Glomerular endothelial cell (primary cell): ENCODE measurements around the gene SLC38A7. TPM values are rescaled to one million over a fixed set of nuclear protein-coding genes. Genes with fewer than 3 reads are reported as not detected.
A peak's percentile ranks its signal among the peaks of the same experiment; 100 is the strongest.
"Not testable (repeated sequence)": the region's sequence is repeated elsewhere in the genome, so short reads cannot be mapped to it uniquely, and the experiment has no call there.

Experiments used
- DNase-seq: peaks from one replicate; pipeline ENCODE4 v3.0.0-alpha.2; 2011; ENCODE audit warnings: low read depth, low spot score; ENCODE audit errors: extremely low read depth
- total RNA-seq: library from RNA; depleted of rRNA; stranded (reverse); fragments of >200 nt; gene quantifications from 2 replicates; pipeline ENCODE4 v1.2.3, GENCODE V29; 2015

The SLC38A7 gene
- total RNA-seq, 1 donor from 2014 or later, result 31.8 TPM

DNA sequence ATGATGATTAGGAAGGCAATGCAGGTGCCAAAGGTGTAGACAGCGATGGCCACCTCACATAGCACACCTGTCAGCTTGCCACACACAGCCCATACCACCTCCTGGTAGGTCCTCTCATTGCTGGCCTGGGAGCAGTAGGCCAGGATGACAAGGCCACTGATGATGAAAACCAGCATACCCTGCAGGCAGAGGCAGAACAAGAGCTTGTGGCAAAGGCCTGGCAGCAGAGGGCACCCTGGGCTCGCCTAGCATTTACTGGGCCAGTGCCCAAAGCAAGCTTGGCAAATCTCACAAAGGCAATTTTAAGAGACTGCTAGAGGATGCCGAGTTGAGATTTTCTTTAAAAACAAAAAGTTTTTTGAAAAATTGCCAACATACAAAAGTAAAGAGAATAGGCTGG lies 5.9 kb downstream of the SLC38A7 start:
- no peak for DNase-seq

DNA sequence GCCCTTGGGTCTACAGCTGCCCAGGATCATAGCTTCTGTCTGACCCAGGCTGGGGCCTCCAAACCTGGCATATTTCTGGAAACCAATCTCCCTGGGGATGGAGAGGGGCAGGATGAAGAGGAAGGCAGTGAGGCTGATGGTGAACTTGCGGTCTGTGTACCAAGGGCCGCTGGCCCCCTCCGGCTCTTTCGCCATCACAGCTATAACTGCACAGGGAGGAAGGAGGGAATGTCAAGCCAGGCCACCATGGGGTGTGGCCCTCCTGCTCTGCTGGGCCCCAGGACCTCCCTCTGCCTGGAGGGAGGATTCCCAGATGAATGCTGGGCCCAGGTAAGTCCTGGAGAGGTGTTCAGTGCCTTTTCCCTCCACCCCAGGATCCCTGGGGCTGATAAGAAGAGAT lies 6.3 kb downstream of the SLC38A7 start:
- no peak for DNase-seq

DNA sequence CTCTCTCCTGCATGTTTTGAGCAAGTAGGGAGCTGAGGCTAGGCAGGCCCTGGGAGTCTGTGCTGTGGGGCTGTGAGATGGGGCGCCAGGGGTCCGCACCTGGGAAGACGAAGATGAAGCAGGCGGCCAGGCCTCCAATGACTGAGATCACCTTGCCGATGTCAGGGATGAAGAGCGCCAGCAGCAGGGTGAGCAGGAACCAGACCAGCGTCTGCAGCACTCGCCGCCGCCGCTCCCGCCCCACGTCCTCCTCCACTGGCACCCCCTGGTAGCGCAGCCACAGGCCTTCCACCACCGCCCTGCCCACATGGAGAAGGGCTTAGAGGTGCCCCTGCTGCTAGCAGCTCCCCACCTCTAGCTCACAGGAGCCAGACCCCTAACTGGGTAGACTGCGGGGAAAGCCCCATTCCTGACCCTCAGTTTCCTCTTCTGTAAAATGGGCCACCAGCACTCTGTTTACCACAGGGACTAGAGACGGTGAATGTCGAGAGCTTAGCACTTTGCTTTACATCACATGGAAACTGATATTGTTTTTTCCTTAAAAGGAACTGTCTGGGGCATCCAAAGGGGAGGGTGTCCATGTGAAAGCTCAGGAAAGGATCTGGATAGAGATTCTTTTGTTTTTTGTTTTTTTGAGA lies 13.5 kb downstream of the SLC38A7 start:
- DNase-seq, result no peak

DNA sequence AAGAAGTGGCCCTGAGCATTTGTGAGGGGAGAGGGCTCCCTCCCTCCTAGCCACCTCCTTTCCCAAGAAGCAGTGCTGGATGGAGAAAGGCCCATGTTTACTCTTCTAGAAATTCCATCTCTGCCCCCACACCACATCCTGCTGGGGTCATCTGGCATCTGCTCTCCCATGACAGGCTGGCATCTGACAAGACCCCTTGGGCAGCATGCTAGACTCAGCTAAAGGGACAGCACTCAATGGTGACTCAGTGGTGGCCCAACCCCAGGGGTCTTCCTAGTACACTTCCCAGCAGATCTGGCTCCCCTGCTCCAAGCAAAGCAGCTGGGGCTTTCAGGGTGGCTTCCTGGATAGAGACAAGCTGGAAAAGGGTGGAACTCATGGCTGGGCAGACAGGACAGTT lies 14.4 kb downstream of the SLC38A7 start:
- no peak for DNase-seq

DNA sequence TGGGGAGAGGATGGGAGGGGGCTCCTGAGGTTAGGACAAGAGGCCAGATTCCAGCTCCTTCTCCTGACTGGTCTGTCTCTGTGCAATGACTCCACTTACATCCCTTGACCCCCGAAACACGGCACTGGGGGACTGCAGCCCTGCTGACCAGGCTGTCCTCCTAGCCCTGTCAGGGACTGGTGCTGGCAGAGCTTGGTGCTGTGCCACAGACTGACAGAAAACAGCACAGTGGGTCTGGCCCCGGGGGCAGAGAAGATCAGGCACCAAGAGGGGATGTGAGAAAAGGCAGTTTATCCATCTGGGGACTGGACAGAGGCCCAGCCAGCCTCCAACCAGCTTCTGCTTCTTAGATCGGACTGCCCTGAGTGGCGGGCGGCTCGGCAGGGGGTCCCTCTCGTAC lies 19.4 kb downstream of the SLC38A7 start:
- no peak for DNase-seq

DNA sequence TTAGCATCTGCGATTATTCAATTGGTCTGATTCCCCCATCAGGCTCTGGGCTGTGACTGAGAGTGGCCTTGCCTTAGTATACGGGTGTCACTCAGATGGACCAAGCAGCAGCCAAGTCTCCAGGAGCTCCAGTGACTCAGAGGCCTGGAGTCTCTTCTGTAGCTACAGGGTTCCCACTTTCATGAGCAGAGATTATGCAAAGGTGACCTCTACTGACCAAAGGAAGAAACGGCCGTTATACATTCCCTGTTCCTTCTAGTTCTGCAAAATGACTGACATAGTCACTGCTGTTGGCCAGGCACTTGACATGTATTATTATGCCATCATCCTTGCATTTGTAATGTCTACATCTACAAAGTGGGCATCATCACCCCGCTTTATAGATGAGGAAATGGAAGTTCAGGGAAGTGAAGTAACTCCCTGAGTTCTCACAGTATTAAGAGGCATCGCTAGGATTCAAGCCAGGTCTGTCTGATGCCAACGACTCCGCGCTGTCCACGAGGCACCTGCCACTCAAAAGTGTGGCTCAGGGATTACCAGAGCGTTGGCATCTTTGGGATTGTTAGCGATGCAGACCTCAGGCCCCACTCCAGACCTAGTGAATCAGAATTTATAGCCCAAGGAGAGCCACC lies 23.3 kb downstream of the SLC38A7 start:
- DNase-seq, result peak; percentile 54

DNA sequence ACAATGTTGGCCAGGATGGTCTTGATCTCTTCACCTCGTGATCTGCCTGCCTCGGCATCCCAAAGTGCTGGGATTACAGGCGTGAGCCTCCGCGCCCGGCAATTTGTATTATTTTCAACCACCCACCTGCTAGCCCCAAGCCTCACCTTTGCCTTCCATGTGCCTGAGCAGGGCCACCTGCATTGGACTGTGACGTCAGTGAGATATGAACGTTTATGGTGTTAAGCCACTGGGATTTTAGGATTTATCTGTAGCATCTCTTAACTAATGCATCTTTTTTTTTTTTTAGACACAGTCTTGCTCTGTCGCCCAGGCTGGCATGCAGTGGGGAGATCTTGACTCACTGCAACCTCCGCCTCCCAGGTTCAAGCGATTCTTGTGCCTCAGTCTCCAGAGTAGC lies 24.7 kb downstream of the SLC38A7 start:
- DNase-seq, result not testable (repeated sequence)

DNA sequence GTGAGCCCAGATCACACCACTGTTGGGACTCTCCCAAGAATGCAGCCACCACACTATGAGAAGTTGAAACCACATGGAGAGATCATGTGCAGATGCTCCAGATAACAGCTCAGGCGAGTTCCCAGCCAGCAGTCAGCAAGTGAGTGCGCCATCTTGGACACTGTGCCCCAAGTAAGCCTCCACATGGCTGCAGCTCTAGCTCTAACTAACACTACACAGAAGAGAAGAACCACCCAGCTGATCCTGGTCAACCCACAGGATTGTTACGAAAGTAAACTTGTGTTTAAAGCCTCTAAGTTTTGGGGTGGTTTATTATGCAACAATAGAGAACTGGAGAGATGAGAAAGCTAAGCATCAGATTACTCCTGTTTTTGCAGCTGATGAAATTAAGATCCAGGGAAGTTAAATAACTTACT lies 25.8 kb downstream of the SLC38A7 start:
- no peak for DNase-seq

DNA sequence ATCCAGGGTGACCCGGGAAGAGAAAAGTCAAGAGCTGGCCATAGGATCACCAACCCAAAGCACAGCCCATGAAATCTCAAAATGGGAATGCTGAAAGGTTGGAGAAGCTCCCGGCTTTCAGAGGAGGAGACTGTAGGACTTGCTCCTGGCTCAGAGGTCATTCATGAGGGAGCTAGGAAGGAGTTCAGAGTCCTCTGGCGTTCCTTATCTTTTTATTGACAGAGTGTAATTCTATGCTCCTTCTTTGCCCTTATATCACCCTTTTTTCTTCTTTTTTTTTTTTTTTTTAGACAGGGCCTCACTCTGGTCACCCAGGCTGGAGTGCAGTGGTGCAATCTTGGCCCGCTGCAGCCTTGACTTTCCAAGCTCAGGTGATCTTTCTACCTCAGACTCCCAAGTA lies 27.7 kb downstream of the SLC38A7 start:
- no peak for DNase-seq

DNA sequence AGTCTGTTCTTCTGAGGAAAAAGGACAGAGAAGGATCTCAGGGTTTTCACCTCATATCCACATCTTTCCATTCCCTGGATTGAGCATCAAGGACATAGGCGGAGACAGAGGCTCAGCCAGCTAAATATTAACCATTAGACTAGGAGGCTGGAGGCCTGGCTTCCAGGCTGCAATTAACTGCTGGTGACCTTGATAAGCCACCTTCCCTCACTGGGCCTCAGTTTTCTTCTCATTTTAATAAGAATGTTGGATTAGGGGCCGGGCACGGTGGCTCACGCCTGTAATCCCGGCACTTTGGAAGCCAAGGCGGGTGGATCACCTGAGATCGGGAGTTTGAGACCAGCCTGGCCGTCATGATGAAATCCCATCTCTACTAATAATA lies 29.4 kb downstream of the SLC38A7 start:
- DNase-seq, result no peak

DNA sequence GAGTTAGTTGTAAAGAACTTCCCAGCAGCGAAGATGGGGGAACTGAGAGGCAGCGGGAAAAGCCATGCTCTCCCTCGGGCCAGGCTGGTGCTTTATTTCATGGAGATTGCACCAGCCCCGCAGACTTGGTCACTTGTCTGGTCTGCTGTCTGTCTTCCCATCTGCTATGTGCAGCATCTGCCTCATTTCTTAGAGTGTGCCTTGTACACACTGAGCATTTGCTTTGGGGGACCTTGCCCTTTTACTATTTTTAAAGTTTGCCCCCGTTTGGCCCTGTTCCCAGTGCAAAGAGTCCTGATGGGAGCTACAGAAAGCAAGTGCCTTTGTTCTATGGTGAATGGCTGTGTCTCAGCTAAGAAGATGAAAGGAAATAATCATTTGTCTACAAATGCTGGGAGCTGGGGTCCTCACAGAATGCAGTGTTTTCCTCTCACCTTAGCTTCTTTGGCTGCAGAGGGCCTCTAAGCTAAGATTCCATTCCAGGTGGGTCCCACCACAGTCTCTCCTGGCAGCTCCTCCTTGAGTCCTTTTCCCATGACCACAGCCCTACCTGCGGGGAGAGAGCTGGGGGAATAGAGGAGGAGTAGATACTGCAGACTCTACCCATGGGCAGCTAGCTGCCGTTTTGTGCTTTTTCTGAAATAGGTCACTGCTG lies 29.9 kb downstream of the SLC38A7 start:
- no peak for DNase-seq

DNA sequence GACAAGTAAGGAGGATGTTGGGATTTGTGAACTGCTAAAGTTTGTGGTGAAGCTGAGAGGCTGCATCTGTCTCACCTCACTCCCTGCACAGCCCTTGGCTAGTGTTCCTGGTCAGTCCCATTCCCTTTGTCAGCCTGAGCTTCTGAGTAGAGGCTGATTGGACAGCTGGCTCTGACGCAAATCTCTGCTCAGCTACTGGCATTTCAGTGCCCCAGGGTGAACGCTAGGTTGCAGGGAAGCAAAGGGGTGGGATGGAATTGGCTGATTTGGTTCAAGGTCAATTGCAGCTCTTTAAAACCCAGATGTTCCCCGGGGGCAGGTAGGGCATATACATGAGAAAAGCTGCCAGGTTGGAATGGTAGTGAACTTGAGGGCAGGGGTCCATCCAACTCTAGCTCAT lies 31.8 kb downstream of the SLC38A7 start:
- DNase-seq, result no peak

DNA sequence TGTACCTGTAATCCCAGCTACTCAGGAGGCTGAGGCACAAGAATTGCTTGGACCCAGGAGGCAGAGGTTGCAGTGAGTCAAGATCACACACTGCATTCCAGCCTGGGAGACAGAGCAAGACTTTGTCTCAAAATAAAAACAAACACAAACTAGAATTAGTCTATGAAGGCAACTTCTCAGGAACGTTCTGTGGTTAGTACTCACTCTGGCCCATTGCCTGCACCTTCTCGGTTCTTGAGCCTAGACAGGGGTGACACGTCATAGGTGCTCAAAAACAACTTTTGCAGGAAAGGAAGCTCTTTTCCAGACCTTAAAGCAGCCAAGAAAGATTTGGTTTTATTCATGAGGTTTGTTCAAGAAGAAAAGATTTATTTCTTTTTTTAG lies 32.6 kb downstream of the SLC38A7 start:
- no peak for DNase-seq

DNA sequence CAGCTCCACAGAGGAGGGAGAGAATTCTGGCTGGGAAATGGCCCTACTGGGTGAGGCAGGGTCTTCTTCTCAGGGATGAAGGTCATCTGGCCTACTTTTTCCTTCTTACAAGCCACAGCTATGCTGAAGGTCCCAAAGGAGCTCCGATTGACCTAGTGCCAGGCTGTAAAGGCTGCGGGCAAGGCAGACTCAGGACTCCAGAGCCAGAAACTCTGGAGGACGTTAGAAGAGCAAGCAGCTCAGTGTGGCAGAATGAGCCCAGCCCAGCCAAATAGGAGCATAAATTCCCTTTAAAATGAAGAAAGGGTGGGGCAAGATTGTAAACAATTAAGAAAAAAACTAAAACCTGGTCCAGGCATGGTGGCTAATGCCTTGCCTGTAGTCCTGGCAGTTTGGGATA lies 34.9 kb downstream of the SLC38A7 start:
- DNase-seq, result no peak

DNA sequence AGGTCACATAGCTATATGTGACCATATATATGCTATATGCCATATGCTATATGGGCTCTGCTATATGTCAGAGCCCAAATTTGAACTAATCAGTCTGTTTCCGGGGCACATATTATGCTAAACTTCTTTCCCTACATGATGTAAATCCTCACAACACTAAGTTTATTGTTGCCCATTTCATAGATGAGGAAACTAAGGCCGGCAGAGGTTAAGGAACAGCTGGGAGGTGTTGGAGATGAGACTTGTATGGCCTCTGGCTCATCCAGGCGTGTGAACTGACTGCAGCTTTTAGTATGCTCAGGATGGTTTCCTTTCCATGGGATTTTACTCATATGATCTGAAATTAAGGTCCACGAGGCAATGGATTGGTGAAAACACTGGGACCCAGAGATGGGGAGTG lies 37.5 kb downstream of the SLC38A7 start:
- DNase-seq, result no peak

DNA sequence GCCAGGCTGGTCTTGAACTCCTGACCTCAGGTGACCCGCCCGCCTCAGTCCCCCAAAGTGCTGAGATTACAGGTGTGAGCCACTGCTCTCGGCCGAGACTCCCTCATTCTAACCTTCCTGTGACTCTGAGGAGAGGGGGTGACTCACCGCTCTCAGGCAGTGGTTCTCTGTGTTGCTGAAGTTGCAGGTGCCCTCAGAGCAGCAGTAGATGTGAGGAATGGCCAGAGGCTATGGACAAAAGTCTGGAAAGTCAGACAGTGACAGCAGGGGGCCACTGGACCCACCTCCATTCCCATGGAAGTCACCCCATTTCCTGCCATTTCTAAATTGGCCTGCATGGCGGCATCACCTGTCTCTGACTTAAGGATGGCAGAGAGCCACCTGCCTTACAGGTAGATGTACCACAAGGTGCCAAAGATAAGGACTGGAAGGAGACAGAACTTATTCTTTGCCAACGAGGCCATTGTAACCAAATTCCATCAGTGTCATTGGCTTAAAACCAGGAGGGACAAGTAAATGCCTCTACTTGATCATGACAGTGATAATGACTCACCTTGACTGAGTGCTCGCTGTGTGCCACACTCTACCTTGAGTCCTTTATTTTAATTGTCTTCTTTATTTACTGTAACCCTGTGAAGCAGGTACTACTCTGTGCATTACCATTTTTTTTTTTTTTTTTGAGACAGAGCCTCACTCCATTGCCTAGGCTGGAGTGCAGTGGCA lies 39.6 kb downstream of the SLC38A7 start:
- DNase-seq, result no peak

DNA sequence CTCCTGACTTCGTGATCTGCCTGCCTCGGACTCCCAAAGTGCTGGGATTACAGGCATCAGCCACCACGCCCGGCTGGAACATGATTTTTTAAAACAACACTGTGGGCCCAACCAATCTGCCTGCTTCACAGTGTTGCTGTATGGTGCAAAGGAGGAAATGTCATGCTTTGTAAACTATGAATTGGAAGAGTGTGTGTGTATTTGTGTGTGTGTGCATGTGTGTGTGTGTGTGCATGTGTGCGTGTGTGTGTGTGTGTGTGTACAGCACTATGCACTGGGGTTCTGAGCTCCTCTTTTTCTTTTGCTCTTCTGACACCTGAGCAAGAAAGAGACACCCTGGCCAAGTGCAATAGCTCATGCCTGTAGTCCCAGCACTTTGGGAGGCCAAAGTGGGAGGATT lies 40.5 kb downstream of the SLC38A7 start:
- no peak for DNase-seq

DNA sequence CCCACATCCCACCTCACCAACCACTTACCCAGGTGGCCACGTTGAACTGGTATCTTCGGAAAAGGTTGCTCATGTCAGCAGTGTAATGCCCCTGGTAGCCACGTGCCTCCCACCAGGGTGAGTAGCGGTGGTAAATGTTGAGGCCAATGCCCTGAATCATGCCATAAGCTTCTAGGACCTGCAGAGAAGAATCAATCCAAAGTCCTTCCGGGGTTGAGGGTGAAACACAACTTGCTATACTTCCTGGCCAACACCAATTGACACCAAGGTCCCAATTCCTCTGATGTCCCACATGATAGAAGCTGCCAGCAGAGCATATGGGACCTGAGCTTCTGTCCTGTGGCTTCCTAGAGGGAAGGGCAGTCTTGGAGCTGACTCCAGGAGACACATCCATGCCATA lies 43.6 kb downstream of the SLC38A7 start:
- DNase-seq, result no peak

DNA sequence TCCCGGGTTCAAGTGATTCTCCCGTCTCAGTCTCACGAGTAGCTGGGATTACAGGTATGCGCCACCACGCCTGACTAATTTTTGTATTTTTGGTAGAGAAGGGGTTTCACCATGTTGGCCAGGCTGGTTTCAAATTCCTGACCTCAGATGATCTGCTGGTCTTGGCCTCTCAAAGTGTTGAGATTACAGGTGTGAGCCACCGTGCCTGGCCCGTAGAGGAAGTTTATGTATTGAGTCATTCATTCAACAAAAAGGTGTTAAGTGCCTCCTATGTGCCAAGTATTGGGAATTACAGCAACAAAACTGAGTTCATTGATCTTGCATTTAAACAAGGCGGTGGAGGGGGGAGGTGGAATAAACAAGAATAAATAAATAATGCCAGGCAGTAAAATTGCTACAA lies 44.7 kb downstream of the SLC38A7 start:
- no peak for DNase-seq

DNA sequence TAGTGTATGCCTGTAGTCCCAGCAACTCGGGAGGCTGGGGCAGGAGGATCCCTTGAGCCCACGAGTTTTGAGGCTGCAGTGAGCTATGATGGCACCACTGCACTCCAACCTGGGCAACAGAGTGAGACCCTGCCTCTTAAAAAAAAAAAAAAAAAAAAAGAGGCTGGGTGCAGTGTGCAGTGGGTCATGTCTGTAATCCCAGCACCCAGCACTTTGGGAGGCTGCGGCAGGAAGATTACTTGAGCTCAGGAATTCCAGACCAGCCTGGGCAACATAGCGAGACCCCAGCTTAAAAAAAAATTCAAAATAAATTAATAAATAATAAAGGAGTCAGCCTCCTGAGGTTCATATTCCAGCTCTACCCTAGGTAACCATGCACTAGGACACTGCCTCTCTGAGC lies 45.3 kb downstream of the SLC38A7 start:
- DNase-seq, result no peak

DNA sequence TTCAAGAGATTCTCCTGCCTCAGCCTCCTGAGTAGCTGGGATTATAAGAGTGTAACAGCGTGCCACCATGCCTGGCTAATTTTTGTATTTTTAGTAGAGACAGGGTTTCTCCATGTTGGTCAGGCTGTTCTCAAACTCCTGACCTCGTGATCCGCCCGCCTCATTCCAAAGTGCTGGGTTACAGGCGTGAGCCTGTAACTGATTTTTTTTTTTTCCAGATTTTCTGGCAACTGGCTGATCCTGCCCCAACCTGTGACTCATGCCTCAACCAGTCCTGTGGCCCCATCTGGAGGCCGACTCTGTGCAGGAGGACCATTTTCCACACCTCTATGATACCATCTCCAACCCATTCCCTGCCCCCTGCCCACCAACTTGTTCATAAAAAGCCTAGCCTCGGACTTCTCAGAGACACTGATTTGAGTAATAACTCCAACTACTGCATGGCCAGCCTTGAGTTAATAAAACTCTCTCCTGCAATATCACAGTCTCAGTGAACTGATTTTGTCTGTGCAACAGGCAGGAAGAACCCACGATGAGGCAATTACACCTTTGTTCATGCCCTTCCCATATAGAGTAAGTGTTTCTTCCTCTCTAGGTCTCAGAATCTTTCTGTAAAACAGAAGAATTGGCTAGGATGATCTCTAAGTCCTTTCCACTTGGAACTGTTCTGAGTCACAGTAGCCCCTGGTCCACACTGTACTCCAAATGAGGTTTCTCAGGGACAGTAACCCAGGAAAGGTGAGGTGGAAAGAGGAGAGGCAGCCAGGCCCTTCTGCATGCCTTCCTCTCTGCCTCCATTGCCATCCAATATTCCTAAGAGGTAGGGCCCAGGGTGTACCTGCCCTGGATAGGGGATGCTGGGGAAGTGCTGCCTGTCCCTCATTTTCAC lies 46.2 kb downstream of the SLC38A7 start:
- no peak for DNase-seq
